Measurements from ENCODE around the gene OPCML.

Gene OPCML

GRCh38 chr11:133541720-133542095, 9.4 kb upstream of the OPCML start:
- in situ Hi-C loops (cut with HindIII; ENCODE audit: low sequenced_read_pairs): no loop called here

- in situ Hi-C loops (cut with HindIII; ENCODE audit: low sequenced_read_pairs): no loop called here
Observed at GRCh38 chr11:133541021-133541719, 8.9 kb upstream of the OPCML start.

- in situ Hi-C loops (cut with HindIII; ENCODE audit: low sequenced_read_pairs): no loop called here
Observed at GRCh38 chr11:133536198-133536597, 3.9 kb upstream of the OPCML start.

GRCh38 chr11:133533205-133533604, 904 bp upstream of the OPCML start:
- in situ Hi-C loops (cut with HindIII; ENCODE audit: low sequenced_read_pairs): no loop called here

- in situ Hi-C loops (cut with HindIII; ENCODE audit: low sequenced_read_pairs): no loop called here
Observed at GRCh38 chr11:133531458-133531857, 843 bp downstream of the OPCML start.

GRCh38 chr11:133530501-133530835, 1.8 kb downstream of the OPCML start:
- in situ Hi-C loops (cut with HindIII; ENCODE audit: low sequenced_read_pairs): no loop called here

GRCh38 chr11:133529807-133530500, 2.3 kb downstream of the OPCML start:
- in situ Hi-C loops (cut with HindIII; ENCODE audit: low sequenced_read_pairs): no loop called here

GRCh38 chr11:133526790-133527189, 5.5 kb downstream of the OPCML start:
- in situ Hi-C loops (cut with HindIII; ENCODE audit: low sequenced_read_pairs): no loop called here

- in situ Hi-C loops (cut with HindIII; ENCODE audit: low sequenced_read_pairs): no loop called here
Observed at GRCh38 chr11:133525976-133526375, 6.3 kb downstream of the OPCML start.

GRCh38 chr11:133524488-133524887, 7.8 kb downstream of the OPCML start:
- in situ Hi-C loops (cut with HindIII; ENCODE audit: low sequenced_read_pairs): no loop called here

- in situ Hi-C loops (cut with HindIII; ENCODE audit: low sequenced_read_pairs): no loop called here
Observed at GRCh38 chr11:133522344-133522743, 10.0 kb downstream of the OPCML start.

GRCh38 chr11:133521502-133521901, 10.8 kb downstream of the OPCML start:
- in situ Hi-C loops (cut with HindIII; ENCODE audit: low sequenced_read_pairs): no loop called here

GRCh38 chr11:133520707-133521106, 11.6 kb downstream of the OPCML start:
- in situ Hi-C loops (cut with HindIII; ENCODE audit: low sequenced_read_pairs): no loop called here

- in situ Hi-C loops (cut with HindIII; ENCODE audit: low sequenced_read_pairs): loop anchor here (5.0 kb wide), 1 partner anchor 57 kb away; no protein-coding TSS in a partner anchor
Observed at GRCh38 chr11:133519560-133519959, 12.7 kb downstream of the OPCML start.

GRCh38 chr11:133518702-133519264, 13.5 kb downstream of the OPCML start:
- in situ Hi-C loops (cut with HindIII; ENCODE audit: low sequenced_read_pairs): loop anchor here (5.0 kb wide), 1 partner anchor 56 kb away; no protein-coding TSS in a partner anchor

- in situ Hi-C loops (cut with HindIII; ENCODE audit: low sequenced_read_pairs): loop anchor here (5.0 kb wide), 1 partner anchor 55 kb away; no protein-coding TSS in a partner anchor
Observed at GRCh38 chr11:133516845-133517244, 15.5 kb downstream of the OPCML start.

- in situ Hi-C loops (cut with HindIII; ENCODE audit: low sequenced_read_pairs): loop anchor here (5.0 kb wide), 1 partner anchor 53 kb away; no protein-coding TSS in a partner anchor
Observed at GRCh38 chr11:133515107-133515506, 17.2 kb downstream of the OPCML start.

GRCh38 chr11:133509924-133510697, 22.2 kb downstream of the OPCML start:
- in situ Hi-C loops (cut with HindIII; ENCODE audit: low sequenced_read_pairs): no loop called here

GRCh38 chr11:133508468-133508867, 23.8 kb downstream of the OPCML start:
- in situ Hi-C loops (cut with HindIII; ENCODE audit: low sequenced_read_pairs): no loop called here

- in situ Hi-C loops (cut with HindIII; ENCODE audit: low sequenced_read_pairs): no loop called here
Observed at GRCh38 chr11:133507185-133507584, 25.1 kb downstream of the OPCML start.

GRCh38 chr11:133506551-133507094, 25.7 kb downstream of the OPCML start:
- in situ Hi-C loops (cut with HindIII; ENCODE audit: low sequenced_read_pairs): no loop called here

All from endothelial cell of hepatic sinusoid (primary cell).